SU-DHL-6 (cell line): ENCODE measurements around the gene GRM7.

Experiments used
- H2AFZ ChIP-seq: fragments of 200-600 bp; sonication (generic); 2 replicates; pipeline ENCODE4 v1.6.1; 2014; ENCODE audit warnings: low read depth, mild to moderate bottlenecking, moderate library complexity, mixed read lengths, antibody characterized with exemption, low read length; ENCODE audit not compliant: severe bottlenecking
- H3F3A ChIP-seq: fragments of 200-600 bp; shearing (Covaris generic); 2 replicates; pipeline ENCODE4 v1.6.0; 2016; ENCODE audit warnings: antibody characterized with exemption, mild to moderate bottlenecking; ENCODE audit not compliant: insufficient read depth
- H3K27ac ChIP-seq: fragments of 200-600 bp; sonication (generic); 2 replicates; pipeline ENCODE4 v1.5.1; 2016; ENCODE audit warnings: low read depth, mild to moderate bottlenecking, low read length, moderate library complexity, mixed read lengths
- H3K27me3 ChIP-seq: fragments of 200-600 bp; sonication (generic), shearing (Covaris generic); 2 replicates; pipeline ENCODE4 v1.6.0; 2014; ENCODE audit warnings: mild to moderate bottlenecking, low read length
- H3K36me3 ChIP-seq: fragments of 200-600 bp; sonication (generic); 2 replicates; pipeline ENCODE4 v1.6.1; 2014; ENCODE audit warnings: mild to moderate bottlenecking, low read length, mixed read lengths
- H3K4me2 ChIP-seq: fragments of 300-600, 200-600 bp; shearing (Covaris generic), sonication (generic); 2 replicates; pipeline ENCODE4 v1.6.0; 2014; ENCODE audit warnings: low read length, low read depth, mild to moderate bottlenecking; ENCODE audit not compliant: poor library complexity, severe bottlenecking
- H3K4me3 ChIP-seq: fragments of 200-600 bp; sonication (generic); 2 replicates; pipeline ENCODE4 v1.5.1; 2014; ENCODE audit warnings: antibody characterized with exemption, low read length, mild to moderate bottlenecking, mixed read lengths; ENCODE audit not compliant: insufficient read depth, poor library complexity, severe bottlenecking
- H3K79me2 ChIP-seq: fragments of 200-600 bp; sonication (generic); 2 replicates; pipeline ENCODE4 v1.6.1; 2014; ENCODE audit warnings: mild to moderate bottlenecking, low read length, moderate library complexity; ENCODE audit not compliant: insufficient read depth
- H3K9ac ChIP-seq: fragments of 200-600 bp; sonication (generic); 2 replicates; pipeline ENCODE4 v1.7.0; 2014; ENCODE audit warnings: mild to moderate bottlenecking, low read length
- H3K9me2 ChIP-seq: fragments of 200-600 bp; sonication (generic); replicated peaks from 2 replicates; pipeline ENCODE4 v1.6.1; 2014; ENCODE audit warnings: low read length; ENCODE audit not compliant: insufficient read depth
- H3K9me3 ChIP-seq: fragments of 200-600 bp; sonication (generic); 2 replicates; pipeline ENCODE4 v1.6.1; 2014; ENCODE audit warnings: low read length, mixed read lengths; ENCODE audit not compliant: insufficient read depth
- H4K20me1 ChIP-seq: fragments of 200-600 bp; sonication (generic); 2 replicates; pipeline ENCODE4 v1.6.1; 2014; ENCODE audit warnings: low read depth, mild to moderate bottlenecking, antibody characterized with exemption, low read length, moderate library complexity, mixed read lengths
- EZH2phosphoT487 ChIP-seq: fragments of 200-600 bp; sonication (generic), shearing (Covaris generic); conservative IDR thresholded peaks from 2 replicates; pipeline ENCODE4 v1.6.1; 2018; ENCODE audit warnings: mild to moderate bottlenecking, antibody characterized with exemption, low read length, moderate library complexity, mixed read lengths
- TF ChIP-seq, protein P1 (sequence below): fragments of 200-600 bp; sonication (generic); IDR thresholded peaks from one replicate; pipeline ENCODE4 v1.5.1; 2017; ENCODE audit warnings: antibody characterized with exemption, mild to moderate bottlenecking, low read length, moderate library complexity; ENCODE audit not compliant: insufficient read depth, poor library complexity, severe bottlenecking

GRM7 gene

DNA sequence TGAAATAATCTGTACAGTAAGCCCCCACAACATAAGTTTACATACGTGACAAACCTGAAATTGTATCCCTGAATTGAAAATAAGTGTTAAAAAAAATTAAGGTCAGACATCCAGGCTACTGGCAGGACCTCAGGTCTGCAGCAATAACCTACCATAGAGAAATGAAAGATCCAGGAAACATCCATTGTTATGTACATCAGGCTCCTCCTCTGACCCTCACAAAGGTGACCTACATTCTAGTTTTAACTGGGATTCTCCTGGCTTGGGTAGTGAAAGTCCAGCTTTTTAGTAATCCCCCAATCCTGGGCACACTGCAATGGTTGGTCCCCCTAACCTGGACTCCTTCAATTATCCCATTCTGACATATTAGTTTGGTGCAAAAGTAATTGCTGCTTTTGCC lies 891.1 kb downstream of the GRM7 start:
- Histone ChIP-seq H4K20me1 (no peaks in the 10 kb centered on the region), H3K9ac (no peak overlapping the region), H3K27me3 (no peaks in the 10 kb centered on the region), H3K4me3 (no peak overlapping the region), H3K9me3 (no peaks in the 10 kb centered on the region), H3K36me3 (no peaks in the 10 kb centered on the region), H3F3A (no peaks in the 10 kb centered on the region), H3K27ac (no peak overlapping the region), H3K9me2 (no peaks in the 10 kb centered on the region; the same call in 1 of the 2 replicates), H2AFZ (no peak overlapping the region), H3K79me2 (no peaks in the 10 kb centered on the region), H3K4me2 (no peak overlapping the region)
- TF ChIP-seq, protein P1, sequence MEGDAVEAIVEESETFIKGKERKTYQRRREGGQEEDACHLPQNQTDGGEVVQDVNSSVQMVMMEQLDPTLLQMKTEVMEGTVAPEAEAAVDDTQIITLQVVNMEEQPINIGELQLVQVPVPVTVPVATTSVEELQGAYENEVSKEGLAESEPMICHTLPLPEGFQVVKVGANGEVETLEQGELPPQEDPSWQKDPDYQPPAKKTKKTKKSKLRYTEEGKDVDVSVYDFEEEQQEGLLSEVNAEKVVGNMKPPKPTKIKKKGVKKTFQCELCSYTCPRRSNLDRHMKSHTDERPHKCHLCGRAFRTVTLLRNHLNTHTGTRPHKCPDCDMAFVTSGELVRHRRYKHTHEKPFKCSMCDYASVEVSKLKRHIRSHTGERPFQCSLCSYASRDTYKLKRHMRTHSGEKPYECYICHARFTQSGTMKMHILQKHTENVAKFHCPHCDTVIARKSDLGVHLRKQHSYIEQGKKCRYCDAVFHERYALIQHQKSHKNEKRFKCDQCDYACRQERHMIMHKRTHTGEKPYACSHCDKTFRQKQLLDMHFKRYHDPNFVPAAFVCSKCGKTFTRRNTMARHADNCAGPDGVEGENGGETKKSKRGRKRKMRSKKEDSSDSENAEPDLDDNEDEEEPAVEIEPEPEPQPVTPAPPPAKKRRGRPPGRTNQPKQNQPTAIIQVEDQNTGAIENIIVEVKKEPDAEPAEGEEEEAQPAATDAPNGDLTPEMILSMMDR = no peak
- no peak for TF ChIP-seq EZH2phosphoT487

DNA sequence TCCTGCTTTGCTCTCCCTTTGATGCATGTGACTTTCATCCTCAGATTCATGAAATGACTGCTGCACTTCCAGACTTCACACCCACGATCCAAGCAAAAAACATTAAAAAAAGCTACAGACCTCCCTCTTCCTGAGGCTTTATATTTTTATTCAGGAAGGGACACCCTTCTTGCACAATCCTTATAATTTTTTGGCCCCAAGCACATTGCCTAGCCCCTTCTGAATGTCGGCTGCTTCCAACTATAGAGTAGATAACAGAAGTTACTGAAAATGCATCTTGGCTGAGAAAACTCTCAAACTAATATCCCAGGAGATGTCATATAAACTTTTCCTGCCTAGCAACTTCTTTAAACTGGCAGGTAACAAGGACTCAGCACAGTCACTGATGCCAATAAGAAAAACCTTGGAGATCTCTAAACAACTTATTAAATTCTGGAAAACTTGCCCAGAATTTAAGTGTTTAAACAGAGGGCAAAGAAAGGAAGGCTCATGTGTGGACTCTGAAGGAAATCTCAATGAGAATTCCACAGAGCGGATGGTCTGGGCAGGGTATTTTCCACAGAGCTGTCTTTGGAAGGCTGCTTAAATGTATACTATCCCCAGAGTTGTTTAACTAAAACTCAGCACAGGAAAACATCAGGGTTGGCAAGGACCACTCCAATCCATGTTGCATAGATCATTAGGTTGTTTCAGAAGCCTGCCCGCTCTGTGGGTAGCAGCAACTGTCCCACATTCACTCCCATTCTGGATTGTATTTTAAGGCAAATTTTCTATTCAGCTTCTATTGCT lies 893.9 kb downstream of the GRM7 start:
- no peak overlapping the region for H3K4me2 ChIP-seq
- no peaks in the 10 kb centered on the region for H3K27me3 ChIP-seq
- no peaks in the 10 kb centered on the region for H3K79me2 ChIP-seq
- TF ChIP-seq, protein P1 = no peak
- TF ChIP-seq EZH2phosphoT487 = no peak
- no peaks in the 10 kb centered on the region for H3K36me3 ChIP-seq
- no peaks in the 10 kb centered on the region for H4K20me1 ChIP-seq
- no peak overlapping the region for H3K4me3 ChIP-seq
- H3K9ac ChIP-seq = no peak overlapping the region
- no peaks in the 10 kb centered on the region for H3K9me3 ChIP-seq
- H3K9me2 ChIP-seq = no peaks in the 10 kb centered on the region; the same call in 1 of the 2 replicates
- no peak overlapping the region for H3K27ac ChIP-seq
- H2AFZ ChIP-seq = no peak overlapping the region
- H3F3A ChIP-seq = no peaks in the 10 kb centered on the region

DNA sequence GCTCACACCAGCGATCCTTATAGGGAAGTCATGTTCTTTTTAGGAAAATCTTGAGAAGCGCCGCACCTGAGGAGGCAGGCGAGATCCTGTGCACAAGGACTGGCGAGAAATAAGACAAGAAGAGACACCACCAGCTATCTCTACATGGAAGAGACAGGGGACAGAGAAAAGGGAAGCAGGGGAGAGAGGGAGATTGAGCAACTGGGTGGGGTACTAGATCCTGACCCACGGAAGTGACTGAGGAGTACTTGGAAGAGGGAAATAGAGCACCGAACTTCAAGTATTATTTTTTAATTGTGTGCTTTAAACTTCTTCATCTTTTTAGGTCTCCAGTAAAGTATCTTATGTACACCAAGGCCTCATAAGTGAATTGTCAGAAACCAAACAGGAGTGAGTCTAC lies 898.7 kb downstream of the GRM7 start:
- H3K9me2 ChIP-seq = no peaks in the 10 kb centered on the region
- H3K9ac ChIP-seq = no peak overlapping the region
- H2AFZ ChIP-seq = no peak overlapping the region
- H3K79me2 ChIP-seq = no peaks in the 10 kb centered on the region
- no peaks in the 10 kb centered on the region for H3F3A ChIP-seq
- H3K27me3 ChIP-seq = no peaks in the 10 kb centered on the region
- no peak overlapping the region for H3K4me3 ChIP-seq
- TF ChIP-seq, protein P1 = no peak
- no peak for TF ChIP-seq EZH2phosphoT487
- H3K9me3 ChIP-seq = no peaks in the 10 kb centered on the region
- no peaks in the 10 kb centered on the region for H4K20me1 ChIP-seq
- H3K4me2 ChIP-seq = no peak overlapping the region
- no peak overlapping the region for H3K27ac ChIP-seq
- H3K36me3 ChIP-seq = no peaks in the 10 kb centered on the region
